LNCaP clone FGC (cell line): Measurements from ENCODE around the gene TDP1.

Experiments
- DNase-seq: peaks from one replicate; pipeline ENCODE4 v3.0.0-alpha.2; 2011; ENCODE audit warnings: low read depth
- H3K4me3 ChIP-seq: 2 replicates; pipeline ENCODE4 v1.5.1; 2011; ENCODE audit warnings: mild to moderate bottlenecking, low read depth, low read length, control low read depth
- CTCF ChIP-seq: IDR thresholded peaks from 2 replicates; pipeline ENCODE4 v1.5.1; 2012; ENCODE audit warnings: mild to moderate bottlenecking; ENCODE audit not compliant: control insufficient read depth, insufficient read depth; ENCODE audit errors: extremely low read depth

The TDP1 gene

GRCh38 chr14:89921346-89921745 is 34.4 kb upstream of the TDP1 start:
- no peak overlapping the region for H3K4me3 ChIP-seq
- DNase-seq = no peak
- TF ChIP-seq CTCF = no peak

DNA sequence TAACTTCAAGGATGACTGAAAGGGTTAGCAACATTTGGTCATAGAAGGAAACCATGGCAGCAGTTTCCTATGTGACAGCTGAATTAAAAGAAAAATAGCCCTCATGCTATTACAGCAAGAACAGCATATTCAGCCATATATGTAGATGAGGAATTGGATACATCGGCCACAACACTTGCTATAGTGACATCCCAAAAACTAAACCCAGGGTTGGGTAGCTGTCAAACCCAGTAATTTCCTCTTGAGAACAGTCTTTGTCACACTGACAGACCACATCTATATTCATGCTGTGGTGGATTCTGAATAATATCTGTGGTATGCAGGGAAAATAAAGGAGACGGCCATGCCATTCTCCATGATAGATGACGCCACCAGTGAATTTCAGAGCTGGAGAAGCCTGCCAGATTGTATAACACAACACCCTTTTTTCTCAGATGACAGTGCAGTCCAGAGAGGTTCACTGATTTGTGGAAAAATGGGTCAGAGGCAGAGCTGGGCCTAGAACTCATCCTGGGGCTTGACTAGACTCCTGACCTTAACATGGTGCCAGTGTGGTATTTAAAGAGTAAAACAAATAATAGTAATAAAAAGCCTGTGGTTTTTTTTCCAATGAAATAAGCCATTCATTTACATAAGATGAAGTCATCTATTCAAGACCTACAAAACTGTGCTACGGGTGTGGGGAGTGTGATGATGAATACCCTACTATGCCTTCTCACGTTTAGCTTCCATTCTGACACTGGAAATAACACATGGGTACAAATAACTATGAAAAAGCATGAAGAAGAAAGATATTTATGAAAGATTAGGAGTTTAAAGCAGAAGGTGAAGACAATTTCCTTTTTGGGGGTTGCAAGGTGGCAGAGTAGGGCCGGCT is 33.5 kb upstream of the TDP1 start:
- no peak overlapping the region for H3K4me3 ChIP-seq
- no peak for TF ChIP-seq CTCF
- DNase-seq = no peak

DNA sequence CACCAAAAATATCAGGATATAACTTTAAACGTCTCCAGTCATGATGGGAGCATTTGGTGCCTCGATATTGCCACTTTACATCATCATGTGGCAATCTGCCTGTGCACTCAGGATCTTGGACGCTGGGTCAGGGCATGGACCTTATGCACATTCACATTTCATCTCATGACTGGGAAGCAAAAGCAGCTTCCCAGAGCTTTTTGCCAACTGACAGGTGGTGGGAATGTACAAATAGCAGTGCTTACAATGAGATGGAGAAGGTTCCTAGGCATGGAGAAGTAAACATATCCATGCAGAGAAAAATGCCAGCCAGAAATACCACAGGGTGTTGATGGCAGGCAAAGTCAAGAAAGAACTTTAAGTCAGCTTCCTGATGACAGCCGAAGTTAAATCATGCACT is 31.5 kb upstream of the TDP1 start:
- no peak overlapping the region for H3K4me3 ChIP-seq
- TF ChIP-seq CTCF = no peak
- peak; percentile 47 for DNase-seq

DNA sequence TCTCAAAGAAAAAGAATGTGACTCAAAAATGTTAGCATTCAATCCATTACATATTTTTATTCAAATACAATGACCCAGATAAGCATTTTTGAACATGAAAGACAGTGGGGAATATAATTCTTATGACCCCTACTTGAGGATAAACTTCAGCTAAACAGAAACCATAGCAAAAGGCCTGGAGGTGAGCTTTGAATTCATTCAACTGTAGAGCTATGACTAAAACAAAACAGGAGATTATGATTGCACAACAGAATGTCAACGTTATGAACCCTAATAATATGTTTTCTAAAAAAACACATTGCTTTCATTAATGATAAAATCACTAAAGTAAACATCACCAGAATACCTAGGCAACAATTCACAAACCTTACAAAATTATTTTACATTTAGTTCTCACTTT is 29.0 kb upstream of the TDP1 start:
- no peak for DNase-seq
- TF ChIP-seq CTCF = no peak
- H3K4me3 ChIP-seq = no peak overlapping the region

DNA sequence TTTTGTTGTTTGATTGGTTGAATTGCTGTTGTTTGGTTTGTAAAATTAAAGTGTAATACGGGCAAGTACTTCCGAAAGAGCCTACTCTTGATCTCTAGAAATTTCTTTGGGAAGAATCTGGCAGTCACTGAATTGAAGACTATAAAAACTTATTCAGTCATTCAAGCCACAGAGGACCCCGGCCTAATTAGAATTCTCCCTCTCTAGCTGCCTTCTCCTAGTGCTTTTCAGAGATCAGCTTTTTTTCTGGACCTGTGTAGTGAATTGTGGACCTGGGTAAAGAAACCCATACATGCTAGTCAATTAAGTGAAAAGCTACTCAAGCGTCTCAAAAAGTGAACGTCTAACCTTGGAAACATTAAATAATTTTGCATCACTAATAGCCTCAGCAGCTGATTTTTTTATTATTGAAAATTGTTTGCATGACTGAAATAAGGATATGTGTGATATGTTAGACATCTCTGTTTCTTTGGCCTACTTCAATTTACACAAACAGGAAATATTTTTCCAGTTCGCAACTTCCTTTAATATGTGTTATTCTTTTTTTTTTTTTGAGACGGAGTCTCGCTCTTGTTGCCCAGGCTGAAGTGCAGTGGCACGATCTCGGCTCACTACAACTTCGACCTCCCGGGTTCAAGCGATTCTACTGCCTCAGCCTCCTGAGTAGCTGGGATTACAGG is 28.4 kb upstream of the TDP1 start:
- no peak for TF ChIP-seq CTCF
- no peak overlapping the region for H3K4me3 ChIP-seq
- no peak for DNase-seq

DNA sequence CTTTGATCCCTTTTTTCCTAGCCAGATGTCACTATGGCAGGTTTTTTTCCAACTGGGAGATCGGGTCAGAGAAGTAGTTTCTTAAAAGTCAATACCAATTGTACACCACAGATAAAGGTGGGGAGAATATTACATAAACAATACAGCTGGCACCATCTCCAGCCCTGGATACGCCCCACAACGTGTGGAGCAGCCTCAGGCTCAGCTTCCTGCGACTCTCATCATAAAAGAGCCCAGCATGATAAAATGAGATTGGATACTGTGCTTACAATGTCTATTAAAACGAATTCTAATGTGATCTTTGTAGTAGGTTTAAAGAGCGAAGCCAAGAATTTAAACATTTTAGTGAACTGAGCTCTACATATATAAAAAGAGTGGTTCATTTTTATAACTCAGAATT is 22.7 kb upstream of the TDP1 start:
- no peak for DNase-seq
- H3K4me3 ChIP-seq = no peak overlapping the region
- no peak for TF ChIP-seq CTCF
